Measurements from ENCODE around the gene MDP1.

MDP1 gene

GRCh38 chr14:24259282-24260025 is 43.6 kb upstream of the MDP1 start:
- Histone ChIP-seq H4K12ac (ENCODE audit: low read depth, low read length) (no peak overlapping the region), H3K9ac (ENCODE audit: low read length) (no peak overlapping the region), H2BK5ac (ENCODE audit: low read depth, low read length, poor library complexity) (no peak overlapping the region), H2BK120ac (ENCODE audit: insufficient read depth, low read length, poor library complexity) (no peak overlapping the region), H2BK12ac (ENCODE audit: low read length) (no peak overlapping the region), H3K79me2 (ENCODE audit: control insufficient read depth, insufficient read depth, low read length, poor library complexity) (peaks cover 8% of the 10 kb centered on the region), H3K27ac (ENCODE audit: low read depth, low read length) (no peak overlapping the region), H3K14ac (ENCODE audit: low read length) (no peak overlapping the region), H4K8ac (ENCODE audit: low read depth, low read length) (no peak overlapping the region), H2AFZ (ENCODE audit: insufficient read depth, low read length, poor library complexity) (no peak overlapping the region), H2AK5ac (ENCODE audit: low read length) (no peak overlapping the region), H3K9me3 (ENCODE audit: insufficient read depth, low read depth, low read length) (peaks cover 1% of the 10 kb centered on the region), H3K23ac (ENCODE audit: low read length) (no peak overlapping the region), H3K27me3 (ENCODE audit: insufficient read depth, low read length) (no peaks in the 10 kb centered on the region), H4K91ac (ENCODE audit: low read depth, low read length) (no peak overlapping the region), H3K36me3 (ENCODE audit: control insufficient read depth in 1 of 2, insufficient read depth in 2 of 2, low read length in 2 of 2) (peaks cover 47 to 48% of the 10 kb centered on the region in 2 experiments), H3K79me1 (ENCODE audit: low read length) (peaks cover 25% of the 10 kb centered on the region), H3K18ac (ENCODE audit: low read length) (no peak overlapping the region), H3K4me1 (ENCODE audit: control insufficient read depth in 1 of 2, insufficient read depth in 2 of 2, low read length in 2 of 2) (peaks cover 25 to 27% of the 10 kb centered on the region in 2 experiments), H3K4ac (ENCODE audit: low read depth, low read length) (no peak overlapping the region), H3K4me2 (ENCODE audit: low read length) (no peak overlapping the region), H3K4me3 (ENCODE audit: low read depth, low read length) (no peak overlapping the region)
- DNase-seq: no peak
- WGBS (ENCODE audit: extremely low coverage, insufficient coverage, insufficient read length): no CpG with 5 or more reads among the region's 16 CpGs

DNA sequence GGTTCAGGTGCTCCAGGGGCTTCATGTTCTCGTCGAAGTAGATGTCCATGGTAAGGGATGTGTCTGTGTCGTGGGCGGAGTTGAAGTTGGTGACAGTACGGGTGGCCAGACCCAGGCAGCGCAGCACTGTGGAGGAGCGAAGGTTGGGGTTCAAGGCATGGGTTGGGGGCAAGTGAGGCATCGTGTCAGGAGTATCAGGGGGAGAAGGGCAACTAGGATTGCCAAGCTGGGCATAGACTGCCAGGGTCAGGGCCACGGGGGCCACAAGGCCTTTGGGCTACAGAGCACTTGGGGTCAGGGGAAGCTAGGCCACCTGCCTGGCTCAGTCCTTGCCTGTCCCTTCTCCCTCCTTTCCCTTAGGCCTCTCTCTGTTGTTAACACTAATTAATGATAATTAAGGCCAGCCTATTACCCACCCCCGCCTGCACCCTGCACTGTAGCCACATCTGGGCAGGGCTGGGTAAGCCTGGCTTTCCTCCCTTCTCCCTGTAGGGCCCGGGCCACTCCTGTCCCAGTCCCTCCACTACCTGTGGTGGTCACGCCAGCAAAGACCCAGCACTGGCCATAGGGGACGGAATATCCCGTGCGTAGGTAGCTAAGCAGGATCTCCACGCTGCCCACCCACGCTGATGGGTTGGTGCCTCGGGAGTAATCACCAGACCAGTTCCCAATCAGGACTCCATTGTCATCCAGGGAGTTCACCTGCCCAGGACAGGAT is 42.8 kb upstream of the MDP1 start:
- H3K79me2 ChIP-seq (ENCODE audit: control insufficient read depth, insufficient read depth, low read length, poor library complexity): peaks cover 8% of the 10 kb centered on the region
- no peaks in the 10 kb centered on the region for H3K27me3 ChIP-seq (ENCODE audit: insufficient read depth, low read length)
- H3K36me3 ChIP-seq (ENCODE audit: control insufficient read depth in 1 of 2, insufficient read depth in 2 of 2, low read length in 2 of 2): peaks cover 54 to 55% of the 10 kb centered on the region in 2 experiments
- no peak overlapping the region for H4K12ac ChIP-seq (ENCODE audit: low read depth, low read length)
- H3K79me1 ChIP-seq (ENCODE audit: low read length): peaks cover 18% of the 10 kb centered on the region
- H4K91ac ChIP-seq (ENCODE audit: low read depth, low read length): no peak overlapping the region
- no peak overlapping the region for H3K4me3 ChIP-seq (ENCODE audit: low read depth, low read length)
- H3K27ac ChIP-seq (ENCODE audit: low read depth, low read length): no peak overlapping the region
- peaks cover 17 to 21% of the 10 kb centered on the region in 2 experiments for H3K4me1 ChIP-seq (ENCODE audit: control insufficient read depth in 1 of 2, insufficient read depth in 2 of 2, low read length in 2 of 2)
- H4K8ac ChIP-seq (ENCODE audit: low read depth, low read length): no peak overlapping the region
- no peak overlapping the region for H2AFZ ChIP-seq (ENCODE audit: insufficient read depth, low read length, poor library complexity)
- H3K4me2 ChIP-seq (ENCODE audit: low read length): no peak overlapping the region
- H2BK120ac ChIP-seq (ENCODE audit: insufficient read depth, low read length, poor library complexity): no peak overlapping the region
- no peak overlapping the region for H3K14ac ChIP-seq (ENCODE audit: low read length)
- H2AK5ac ChIP-seq (ENCODE audit: low read length): no peak overlapping the region
- H3K18ac ChIP-seq (ENCODE audit: low read length): no peak overlapping the region
- no peak overlapping the region for H2BK12ac ChIP-seq (ENCODE audit: low read length)
- no peak for DNase-seq
- H2BK5ac ChIP-seq (ENCODE audit: low read depth, low read length, poor library complexity): no peak overlapping the region
- H3K9me3 ChIP-seq (ENCODE audit: insufficient read depth, low read depth, low read length): peaks cover 1% of the 10 kb centered on the region
- no peak overlapping the region for H3K9ac ChIP-seq (ENCODE audit: low read length)
- H3K4ac ChIP-seq (ENCODE audit: low read depth, low read length): no peak overlapping the region
- no peak overlapping the region for H3K23ac ChIP-seq (ENCODE audit: low read length)
- no CpG with 5 or more reads among the region's 18 CpGs for WGBS (ENCODE audit: extremely low coverage, insufficient coverage, insufficient read length)

- Histone ChIP-seq H3K79me2 (ENCODE audit: control insufficient read depth, insufficient read depth, low read length, poor library complexity) (peaks cover 6% of the 10 kb centered on the region), H3K4me3 (ENCODE audit: low read depth, low read length) (no peak overlapping the region), H2BK120ac (ENCODE audit: insufficient read depth, low read length, poor library complexity) (no peak overlapping the region), H3K9me3 (ENCODE audit: insufficient read depth, low read depth, low read length) (peaks cover 1% of the 10 kb centered on the region), H3K18ac (ENCODE audit: low read length) (no peak overlapping the region), H3K36me3 (ENCODE audit: control insufficient read depth in 1 of 2, insufficient read depth in 2 of 2, low read length in 2 of 2) (peaks cover 54 to 58% of the 10 kb centered on the region in 2 experiments), H3K27ac (ENCODE audit: low read depth, low read length) (no peak overlapping the region), H4K8ac (ENCODE audit: low read depth, low read length) (no peak overlapping the region), H2BK12ac (ENCODE audit: low read length) (no peak overlapping the region), H3K4me1 (ENCODE audit: control insufficient read depth in 1 of 2, insufficient read depth in 2 of 2, low read length in 2 of 2) (peaks cover 13 to 19% of the 10 kb centered on the region in 2 experiments), H3K14ac (ENCODE audit: low read length) (no peak overlapping the region), H3K4ac (ENCODE audit: low read depth, low read length) (no peak overlapping the region), H2AK5ac (ENCODE audit: low read length) (no peak overlapping the region), H3K79me1 (ENCODE audit: low read length) (peaks cover 13% of the 10 kb centered on the region), H3K23ac (ENCODE audit: low read length) (no peak overlapping the region), H4K91ac (ENCODE audit: low read depth, low read length) (no peak overlapping the region), H3K27me3 (ENCODE audit: insufficient read depth, low read length) (no peaks in the 10 kb centered on the region), H3K4me2 (ENCODE audit: low read length) (no peak overlapping the region), H4K12ac (ENCODE audit: low read depth, low read length) (no peak overlapping the region), H2BK5ac (ENCODE audit: low read depth, low read length, poor library complexity) (no peak overlapping the region), H2AFZ (ENCODE audit: insufficient read depth, low read length, poor library complexity) (no peak overlapping the region), H3K9ac (ENCODE audit: low read length) (no peak overlapping the region)
- no CpG with 5 or more reads among the region's 9 CpGs for WGBS (ENCODE audit: extremely low coverage, insufficient coverage, insufficient read length)
- no peak for DNase-seq
Observed at GRCh38 chr14:24258119-24258518, 42.3 kb upstream of the MDP1 start.

DNA sequence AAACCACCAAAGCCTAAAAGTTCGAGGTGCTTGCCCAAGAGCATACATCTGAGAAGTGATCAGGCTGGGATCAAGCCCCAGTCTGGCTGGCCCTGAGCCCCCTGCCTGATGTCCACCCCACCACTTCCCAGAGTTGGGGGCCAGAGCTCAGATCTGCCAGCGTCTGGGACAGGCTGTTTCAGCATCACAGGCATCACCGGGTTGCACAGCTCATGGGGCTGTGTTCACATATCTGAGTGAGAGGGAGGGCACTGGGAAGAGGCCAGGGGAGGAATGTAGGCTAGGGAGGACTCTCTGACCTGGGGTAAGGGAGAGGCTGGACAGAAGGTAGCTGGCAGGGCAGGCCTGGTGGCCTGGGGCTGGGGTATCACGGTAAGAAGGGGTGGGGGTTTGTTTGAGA is 41.1 kb upstream of the MDP1 start:
- no peaks in the 10 kb centered on the region for H3K79me2 ChIP-seq (ENCODE audit: control insufficient read depth, insufficient read depth, low read length, poor library complexity)
- no peak overlapping the region for H2BK5ac ChIP-seq (ENCODE audit: low read depth, low read length, poor library complexity)
- no peak overlapping the region for H3K18ac ChIP-seq (ENCODE audit: low read length)
- H4K91ac ChIP-seq (ENCODE audit: low read depth, low read length): no peak overlapping the region
- H4K12ac ChIP-seq (ENCODE audit: low read depth, low read length): no peak overlapping the region
- peaks cover 63 to 68% of the 10 kb centered on the region in 2 experiments for H3K36me3 ChIP-seq (ENCODE audit: control insufficient read depth in 1 of 2, insufficient read depth in 2 of 2, low read length in 2 of 2)
- H2AFZ ChIP-seq (ENCODE audit: insufficient read depth, low read length, poor library complexity): no peak overlapping the region
- no peak for DNase-seq
- no peak overlapping the region for H3K9ac ChIP-seq (ENCODE audit: low read length)
- peaks cover 1% of the 10 kb centered on the region for H3K9me3 ChIP-seq (ENCODE audit: insufficient read depth, low read depth, low read length)
- no peak overlapping the region for H3K4me2 ChIP-seq (ENCODE audit: low read length)
- H3K27ac ChIP-seq (ENCODE audit: low read depth, low read length): no peak overlapping the region
- no CpG with 5 or more reads among the region's 4 CpGs for WGBS (ENCODE audit: extremely low coverage, insufficient coverage, insufficient read length)
- no peak overlapping the region for H2BK12ac ChIP-seq (ENCODE audit: low read length)
- H3K4me1 ChIP-seq (ENCODE audit: control insufficient read depth in 1 of 2, insufficient read depth in 2 of 2, low read length in 2 of 2): peaks cover 5 to 11% of the 10 kb centered on the region in 2 experiments
- H3K14ac ChIP-seq (ENCODE audit: low read length): no peak overlapping the region
- no peak overlapping the region for H3K23ac ChIP-seq (ENCODE audit: low read length)
- no peak overlapping the region for H3K4ac ChIP-seq (ENCODE audit: low read depth, low read length)
- H3K4me3 ChIP-seq (ENCODE audit: low read depth, low read length): no peak overlapping the region
- no peak overlapping the region for H2BK120ac ChIP-seq (ENCODE audit: insufficient read depth, low read length, poor library complexity)
- H4K8ac ChIP-seq (ENCODE audit: low read depth, low read length): no peak overlapping the region
- peaks cover 5% of the 10 kb centered on the region for H3K79me1 ChIP-seq (ENCODE audit: low read length)
- no peaks in the 10 kb centered on the region for H3K27me3 ChIP-seq (ENCODE audit: insufficient read depth, low read length)
- no peak overlapping the region for H2AK5ac ChIP-seq (ENCODE audit: low read length)
